Hepatocyte (in vitro differentiated cells): ENCODE results near the gene TRAM2. TPM values are rescaled to one million over a fixed set of nuclear protein-coding genes. Genes with fewer than 3 reads are reported as not detected.

Experiments used
- DNase-seq: peaks from one replicate; pipeline ENCODE4 v3.0.0-alpha.2; 2016; ENCODE audit warnings: low spot score
- H2AFZ ChIP-seq: fragments of 200-600 bp; sonication (generic); 2 replicates; pipeline ENCODE4 v1.6.0; 2016; ENCODE audit warnings: antibody characterized with exemption, mild to moderate bottlenecking
- H3K27ac ChIP-seq: fragments of 200-600 bp; sonication (generic); 2 replicates; pipeline ENCODE4 v1.5.1; 2016; ENCODE audit warnings: mild to moderate bottlenecking
- H3K27me3 ChIP-seq: fragments of 200-600 bp; sonication (generic); 2 replicates; pipeline ENCODE4 v1.6.1; 2016
- H3K36me3 ChIP-seq: fragments of 200-600 bp; sonication (generic); replicated peaks from 2 replicates; pipeline ENCODE4 v1.5.1; 2016; ENCODE audit warnings: low read depth; ENCODE audit not compliant: insufficient read depth
- H3K4me1 ChIP-seq: fragments of 200-600 bp; sonication (generic); 2 replicates; pipeline ENCODE4 v1.5.1; 2016; ENCODE audit warnings: mild to moderate bottlenecking, moderate library complexity; ENCODE audit not compliant: insufficient read depth
- H3K4me2 ChIP-seq: fragments of 200-600 bp; sonication (generic); 2 replicates; pipeline ENCODE4 v1.6.0; 2016
- H3K4me3 ChIP-seq: fragments of 200-600 bp; sonication (generic); 2 replicates; pipeline ENCODE4 v1.5.1; 2016; ENCODE audit warnings: mild to moderate bottlenecking
- H3K79me2 ChIP-seq: fragments of 200-600 bp; sonication (generic); 2 replicates; pipeline ENCODE4 v1.6.0; 2017; ENCODE audit warnings: mild to moderate bottlenecking
- H3K9me2 ChIP-seq: fragments of 200-600 bp; sonication (generic); replicated peaks from 2 replicates; pipeline ENCODE4 v1.6.0; 2017; ENCODE audit warnings: mild to moderate bottlenecking; ENCODE audit not compliant: insufficient read depth
- H3K9me3 ChIP-seq: fragments of 200-600 bp; sonication (generic); 2 replicates; pipeline ENCODE4 v1.5.1; 2016; ENCODE audit warnings: low read depth, mild to moderate bottlenecking
- H4K20me1 ChIP-seq: fragments of 200-600 bp; sonication (generic); 2 replicates; pipeline ENCODE4 v1.6.0; 2016; ENCODE audit warnings: mild to moderate bottlenecking; ENCODE audit not compliant: insufficient read depth, poor library complexity, severe bottlenecking
- CTCF ChIP-seq: fragments of 200-600 bp; sonication (generic); IDR thresholded peaks from 2 replicates; pipeline ENCODE4 v1.5.1; 2016; ENCODE audit warnings: antibody characterized with exemption, mild to moderate bottlenecking; ENCODE audit not compliant: poor library complexity
- EZH2 ChIP-seq: fragments of 200-600 bp; sonication (generic); IDR thresholded peaks from 2 replicates; pipeline ENCODE4 v1.6.1; 2016; ENCODE audit warnings: antibody characterized with exemption, mild to moderate bottlenecking, borderline replicate concordance
- EZH2phosphoT487 ChIP-seq: fragments of 200-600 bp; sonication (generic); IDR thresholded peaks from one replicate; pipeline ENCODE4 v1.6.1; 2018; ENCODE audit warnings: antibody characterized with exemption, mild to moderate bottlenecking, low read depth, moderate library complexity; ENCODE audit not compliant: unreplicated experiment, severe bottlenecking
- WGBS: methylation state at CpG from one replicate; pipeline ENCODE4 v1.1.6; 2016; ENCODE audit warnings: low lambda C conversion rate; ENCODE audit errors: missing lambda C conversion rate; 5-methylcytosine and 5-hydroxymethylcytosine counted together
- polyA plus RNA-seq: library from polyadenylated mRNA; unstranded; fragments of >200 nt; fragmentation: Nextera tagmentation; extraction: Ambion mirVana; gene quantifications from 2 replicates; pipeline ENCODE4 v1.2.1, GENCODE V29; 2016
- total RNA-seq: library from RNA; depleted of rRNA; stranded (reverse); fragments of >200 nt; gene quantifications from 2 replicates; pipeline ENCODE4 v1.2.3, GENCODE V29; 2014

The TRAM2 gene
- total and polyA plus RNA-seq, 2 experiments from 2014 or later = 29.6 to 47.6 TPM

GRCh38 chr6:52582446-52582845 lies 5.6 kb upstream of the TRAM2 start:
- peaks cover 4% of the 10 kb centered on the region for H3K4me1 ChIP-seq
- H4K20me1 ChIP-seq = no peaks in the 10 kb centered on the region
- no peaks in the 10 kb centered on the region for H3K9me2 ChIP-seq
- H2AFZ ChIP-seq = no peak overlapping the region
- H3K27ac ChIP-seq = no peak overlapping the region
- no peak for DNase-seq
- H3K9me3 ChIP-seq = no peaks in the 10 kb centered on the region
- 97% methylated on average over 3 of the region's 3 CpGs for WGBS
- H3K36me3 ChIP-seq = no peaks in the 10 kb centered on the region
- H3K4me2 ChIP-seq = no peak overlapping the region
- H3K79me2 ChIP-seq = peaks cover 3% of the 10 kb centered on the region
- no peak overlapping the region for H3K4me3 ChIP-seq
- TF ChIP-seq EZH2phosphoT487 = no peak
- TF ChIP-seq CTCF = no peak
- no peak for TF ChIP-seq EZH2
- H3K27me3 ChIP-seq = no peaks in the 10 kb centered on the region

GRCh38 chr6:52580905-52581304 lies 4.0 kb upstream of the TRAM2 start:
- TF ChIP-seq CTCF (no peak), EZH2 (no peak), EZH2phosphoT487 (no peak)
- Histone ChIP-seq H2AFZ (no peak overlapping the region), H4K20me1 (no peaks in the 10 kb centered on the region), H3K27ac (no peak overlapping the region), H3K4me1 (peaks cover 4% of the 10 kb centered on the region), H3K4me3 (no peak overlapping the region), H3K4me2 (no peak overlapping the region), H3K9me3 (no peaks in the 10 kb centered on the region), H3K36me3 (no peaks in the 10 kb centered on the region), H3K79me2 (peaks cover 11% of the 10 kb centered on the region), H3K9me2 (no peaks in the 10 kb centered on the region), H3K27me3 (no peaks in the 10 kb centered on the region)
- no peak for DNase-seq
- 94% methylated on average over 7 of the region's 7 CpGs for WGBS

- WGBS = 99% methylated on average over 6 of the region's 6 CpGs
Measured at GRCh38 chr6:52579006-52579660, 2.3 kb upstream of the TRAM2 start.

More at GRCh38 chr6:52579006-52579660, 2.3 kb upstream of the TRAM2 start:
- Histone ChIP-seq H3K4me2 (no peak overlapping the region), H3K27ac (no peak overlapping the region), H2AFZ (no peak overlapping the region), H3K9me3 (no peaks in the 10 kb centered on the region), H3K79me2 (peaks cover 27% of the 10 kb centered on the region), H3K4me1 (peaks cover 19% of the 10 kb centered on the region), H3K36me3 (no peaks in the 10 kb centered on the region), H3K27me3 (no peaks in the 10 kb centered on the region), H4K20me1 (peaks cover under 1% of the 10 kb centered on the region), H3K9me2 (no peaks in the 10 kb centered on the region), H3K4me3 (no peak overlapping the region)
- TF ChIP-seq EZH2phosphoT487 (no peak), EZH2 (no peak), CTCF (no peak)
- DNase-seq = no peak
